Measurements from ENCODE around the gene SNX3.
"Not testable (repeated sequence)": the region's sequence is repeated elsewhere in the genome, so short reads cannot be mapped to it uniquely, and the experiment has no call there.

SNX3 gene

DNA sequence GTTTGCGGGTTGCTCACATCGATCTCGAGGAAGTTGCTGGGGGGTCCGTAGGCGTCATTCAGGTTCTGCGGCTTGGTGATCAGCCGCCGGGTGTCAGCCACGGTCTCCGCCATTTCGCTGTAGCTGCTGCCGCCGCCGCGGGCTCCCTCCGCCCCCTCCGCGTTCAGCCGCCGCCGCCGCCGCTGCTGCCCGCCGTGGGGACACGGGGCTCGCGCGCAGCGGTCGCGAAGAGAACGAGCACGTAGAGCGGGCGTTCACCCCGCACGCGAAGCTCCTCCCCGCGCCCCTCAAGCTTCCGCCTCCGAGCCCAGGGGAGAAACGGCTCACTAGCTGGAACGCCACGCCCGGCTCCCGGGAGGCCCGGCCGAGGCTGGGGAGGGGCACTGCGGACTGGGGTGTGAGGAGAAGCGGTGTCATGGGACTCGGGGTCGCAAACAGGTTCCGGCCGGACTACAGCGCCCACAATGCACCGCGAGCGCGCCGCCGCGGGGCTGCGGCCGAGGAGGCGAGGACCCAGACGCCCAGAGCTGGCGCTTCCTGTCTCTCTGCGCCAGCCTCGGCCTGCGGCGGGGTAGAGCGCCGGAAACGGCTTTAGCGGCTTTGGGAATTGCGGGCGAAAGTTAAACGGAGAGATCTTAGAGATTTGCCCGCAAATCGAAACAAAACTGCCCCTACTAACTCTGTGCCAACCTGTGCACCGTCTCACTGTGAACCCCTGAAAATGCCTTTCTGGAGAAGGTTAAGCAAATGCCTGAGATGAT lies at the start of gene SNX3:
SNX3 (minus strand) TSS at position 232 of the 761 bp plus-strand sequence; CDS start at position 113, 119 bp downstream.
- DNase-seq, result peak; percentile 95

DNA sequence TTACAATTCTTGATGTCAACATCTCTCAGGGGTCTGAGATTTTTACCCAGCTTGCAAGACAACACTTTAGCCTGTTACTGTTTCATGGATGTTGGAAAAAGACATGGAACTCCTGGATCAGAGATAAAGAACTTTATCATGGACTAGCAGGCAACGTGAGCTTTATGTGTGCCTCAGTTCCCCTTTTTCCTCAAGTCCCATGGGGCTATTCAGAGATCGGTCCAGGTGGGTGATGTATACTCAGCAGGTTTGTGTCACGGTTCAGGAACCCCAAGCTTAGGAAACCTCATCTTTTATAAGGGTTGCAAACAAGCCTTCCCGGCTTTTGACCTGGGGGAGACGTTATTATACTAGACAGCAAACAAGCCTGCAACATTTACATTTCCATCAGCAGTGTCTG lies 49.0 kb upstream of the SNX3 start:
- DNase-seq, result no peak

DNA sequence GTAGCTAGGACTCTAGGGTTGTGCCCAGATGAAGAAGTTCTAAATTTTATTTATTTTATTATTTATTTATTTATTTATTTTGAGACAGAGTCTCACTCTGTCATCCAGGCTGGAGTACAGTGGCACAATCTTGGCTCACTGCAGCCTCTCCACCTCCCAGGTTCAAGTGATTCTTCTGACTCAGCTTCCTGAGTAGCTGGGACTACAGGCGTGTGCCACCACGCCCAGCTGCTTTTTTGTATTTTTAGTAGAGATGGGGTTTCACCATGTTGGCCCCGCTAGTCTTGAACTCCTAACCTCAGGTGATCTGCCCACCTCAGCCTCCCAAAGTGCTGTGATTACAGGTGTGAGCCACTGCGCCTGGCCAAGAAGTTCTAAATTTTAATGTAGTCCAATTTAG lies 47.8 kb upstream of the SNX3 start:
- DNase-seq, result peak; percentile 17

DNA sequence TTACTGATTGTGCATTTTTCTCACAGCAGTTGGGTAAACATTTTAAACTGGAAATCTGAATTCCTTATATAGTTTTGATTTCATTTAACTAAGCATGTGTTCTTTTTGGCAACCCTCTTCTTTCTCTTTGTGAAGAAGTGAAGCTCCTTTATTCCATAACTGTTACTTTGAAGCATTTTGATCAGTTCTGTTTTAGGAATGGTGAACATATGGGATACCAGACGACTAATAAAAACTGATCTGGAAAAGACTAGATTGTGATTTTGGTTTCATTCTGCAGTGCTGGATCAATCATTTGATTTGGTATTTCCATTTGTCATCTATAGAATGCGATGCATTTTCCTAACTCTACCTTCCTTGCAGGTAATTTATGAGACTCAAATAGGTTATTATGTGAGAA lies 43.8 kb upstream of the SNX3 start:
- no peak for DNase-seq

DNA sequence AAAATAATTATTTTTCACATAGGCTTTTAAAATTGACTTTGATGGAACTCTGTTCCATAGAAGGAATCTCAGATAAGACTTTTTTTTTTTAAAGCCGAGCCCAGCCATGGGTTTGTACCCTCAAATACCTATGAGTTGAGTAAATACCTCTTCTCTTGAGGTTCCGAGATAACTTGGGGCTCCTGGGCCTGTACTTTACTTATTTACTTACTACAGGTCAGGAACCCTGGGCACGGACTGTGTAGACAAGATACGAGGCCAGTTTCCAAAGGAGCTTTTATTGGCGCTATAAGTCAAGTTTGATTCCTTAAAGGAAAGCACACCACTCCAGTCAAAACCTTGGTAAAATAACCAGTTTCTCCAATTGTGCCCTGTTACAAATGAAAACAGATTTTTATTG lies 41.5 kb upstream of the SNX3 start:
- no peak for DNase-seq

DNA sequence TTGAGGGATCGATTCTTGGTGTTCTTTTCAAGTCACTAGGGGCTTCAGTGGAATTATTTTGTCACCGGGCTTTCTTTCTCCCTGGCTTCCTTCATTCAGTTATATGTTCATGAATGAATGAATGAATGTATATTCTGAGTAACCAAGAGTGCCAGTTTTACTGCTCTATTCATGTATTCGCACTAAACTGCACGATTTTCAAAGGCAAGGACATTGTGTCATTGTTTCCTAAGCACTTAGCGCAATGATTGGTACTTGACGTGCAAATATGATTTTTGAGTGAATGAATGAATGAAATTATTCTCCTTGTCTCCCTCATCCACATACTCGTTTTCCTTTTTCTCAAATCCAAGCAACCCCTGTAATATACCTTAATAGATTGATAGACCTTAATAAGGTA lies 34.8 kb upstream of the SNX3 start:
- DNase-seq, result no peak

DNA sequence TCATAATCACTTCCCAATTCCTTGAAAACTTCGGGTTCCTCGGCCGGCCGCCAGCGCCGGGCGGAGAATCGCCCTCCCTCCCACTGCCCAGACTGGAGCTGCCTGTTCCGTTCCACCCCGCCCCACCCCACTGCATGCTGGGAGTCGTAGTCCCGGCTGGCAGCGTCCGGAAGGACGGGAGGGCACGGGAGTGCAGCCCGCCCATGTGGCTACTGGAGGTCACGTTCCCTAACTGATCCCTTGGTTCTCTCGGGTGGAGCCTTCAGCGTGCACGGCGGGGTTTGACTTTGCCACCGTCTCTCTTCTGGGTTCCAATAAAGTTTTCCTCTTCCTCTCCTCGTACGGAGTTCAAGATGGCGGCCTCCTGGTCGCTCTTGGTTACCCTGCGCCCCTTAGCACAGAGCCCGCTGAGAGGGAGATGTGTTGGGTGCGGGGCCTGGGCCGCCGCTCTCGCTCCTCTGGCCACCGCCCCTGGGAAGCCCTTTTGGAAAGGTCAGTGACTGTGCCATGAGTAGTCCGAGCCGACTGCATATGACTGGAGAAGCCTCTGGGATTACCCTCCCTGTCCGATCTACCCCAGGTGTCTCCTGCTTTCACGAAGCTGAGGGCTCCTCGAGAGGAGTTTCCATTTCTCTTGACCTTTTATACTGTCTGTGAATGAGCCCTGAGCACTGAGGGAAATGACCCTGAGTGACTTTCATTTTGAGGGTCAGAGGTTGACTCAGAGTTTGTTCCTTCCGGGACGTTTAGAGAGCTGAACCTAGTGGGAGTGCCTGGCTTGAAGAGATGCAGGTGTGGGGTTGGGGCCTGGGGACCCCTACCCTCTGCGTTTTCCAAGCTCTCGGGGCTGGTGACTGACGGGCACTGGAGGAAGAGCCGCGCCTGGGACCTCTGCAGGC lies 34.1 kb upstream of the SNX3 start, which contains the start of gene AFG1L:
AFG1L (plus strand) TSS at position 328 of the 899 bp plus-strand sequence; CDS start at position 354, 26 bp downstream.
- DNase-seq, result peak; percentile 91

DNA sequence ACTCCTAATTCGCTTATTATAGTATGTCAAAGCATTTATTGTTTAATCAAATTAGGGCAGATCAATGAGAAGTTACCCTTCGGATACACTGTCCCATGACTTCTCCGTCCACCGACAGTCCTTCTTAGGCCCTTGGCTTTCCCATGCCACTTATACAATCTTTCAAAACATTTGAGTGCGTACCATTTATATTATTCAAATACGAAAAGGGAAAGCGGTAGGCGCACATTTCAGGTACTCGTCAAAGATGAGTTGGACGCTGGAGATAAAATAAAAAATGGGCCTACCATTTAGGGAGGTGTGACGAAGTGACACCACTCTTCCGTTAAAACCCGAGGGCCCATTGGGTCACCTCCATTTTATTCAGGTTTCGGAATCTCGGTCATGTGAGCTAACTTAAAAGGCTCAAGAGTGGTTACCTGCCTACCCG lies 33.5 kb upstream of the SNX3 start:
- no peak for DNase-seq

DNA sequence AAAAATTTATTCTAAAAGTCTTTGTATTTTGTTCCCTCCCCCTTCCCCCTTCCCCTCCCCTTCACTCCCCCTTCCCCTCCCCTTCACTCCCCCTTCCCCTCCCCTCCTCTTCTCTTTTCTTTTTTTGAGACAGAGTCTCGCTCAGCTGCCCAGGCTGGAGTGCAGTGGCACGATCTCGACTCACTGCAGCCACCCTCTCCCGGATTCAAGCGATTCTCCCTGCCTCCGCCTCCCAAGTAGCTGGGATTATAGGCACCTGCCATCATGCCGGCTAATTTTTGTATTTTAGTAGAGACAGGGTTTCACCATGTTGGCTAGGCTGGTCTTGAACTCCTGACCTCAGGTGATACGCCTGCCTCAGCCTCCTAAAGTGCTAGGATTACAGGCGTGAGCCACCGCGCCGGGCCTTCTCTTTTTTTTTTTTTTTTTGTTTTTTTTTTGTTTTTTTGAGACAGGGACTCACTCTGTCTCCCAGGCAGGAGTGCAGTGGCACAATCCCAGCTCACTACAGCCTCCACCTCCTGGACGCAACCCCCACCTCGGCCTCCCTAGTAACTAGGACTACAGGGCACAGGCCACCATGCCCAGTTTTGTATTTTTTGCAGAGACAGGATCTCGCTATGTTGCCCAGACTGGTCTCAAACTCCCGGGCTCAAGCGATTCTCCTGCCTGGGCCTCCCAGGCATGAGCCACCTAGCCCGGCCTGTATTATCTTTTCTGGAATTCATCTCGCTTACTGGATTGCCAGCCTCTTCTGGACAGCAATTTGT lies 32.9 kb upstream of the SNX3 start:
- no peak for DNase-seq

DNA sequence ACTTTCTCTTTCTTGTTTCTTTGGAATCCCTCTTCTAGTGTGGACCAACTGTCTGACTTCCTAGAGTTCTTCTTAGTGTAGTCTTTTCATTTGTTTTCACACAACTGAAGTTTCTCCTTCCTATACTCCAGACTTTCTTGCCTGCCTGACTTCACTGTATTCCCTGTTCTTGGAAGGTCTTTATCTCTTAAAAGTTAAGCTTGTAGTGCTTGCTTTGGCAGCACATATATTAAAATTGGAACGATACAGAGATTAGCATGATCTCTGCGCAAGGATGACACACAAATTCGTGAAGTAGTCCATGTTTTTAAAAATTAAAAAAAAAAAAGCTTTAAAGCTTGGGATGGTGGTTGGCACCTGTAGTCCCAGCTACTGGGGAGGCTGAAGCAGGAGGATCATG lies 31.7 kb upstream of the SNX3 start:
- not testable (repeated sequence) for DNase-seq

DNA sequence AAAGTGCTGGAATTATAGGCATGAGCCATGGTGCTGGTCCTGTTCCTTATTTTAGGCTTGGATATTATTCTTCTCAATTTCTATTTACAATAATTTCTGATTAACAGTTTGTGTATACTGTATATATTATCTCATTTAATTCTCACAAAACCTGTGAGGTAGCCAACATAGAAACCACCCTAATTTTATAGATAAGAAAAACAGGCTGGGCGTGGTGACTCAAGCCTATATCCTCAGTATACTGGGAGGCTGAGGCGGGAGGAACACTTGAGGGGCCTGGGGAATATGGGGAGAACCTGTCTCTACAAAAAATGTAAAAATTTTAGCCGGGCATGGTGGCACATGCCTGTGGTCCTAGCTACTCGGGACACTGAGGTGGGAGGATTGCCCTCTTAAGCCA lies 30.3 kb upstream of the SNX3 start:
- no peak for DNase-seq

DNA sequence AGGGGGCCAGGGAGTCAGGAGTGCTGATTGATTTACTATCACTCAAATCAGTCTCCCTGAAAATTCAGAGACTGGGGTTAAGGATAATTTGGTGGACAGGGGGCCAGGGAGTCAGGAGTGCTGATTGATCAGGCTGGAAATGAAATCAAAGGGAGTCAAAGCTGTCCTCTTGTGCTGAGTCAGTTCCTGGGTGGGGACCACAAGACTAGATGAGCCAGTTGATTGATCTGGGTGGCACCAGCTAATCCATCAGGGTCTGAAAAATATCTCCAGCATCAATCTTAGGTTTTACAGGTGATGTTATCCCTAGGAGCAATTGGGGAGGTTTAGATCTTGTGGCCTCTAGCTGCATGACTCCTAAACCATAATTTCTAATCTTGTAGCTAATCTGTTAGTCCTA lies 27.9 kb upstream of the SNX3 start:
- DNase-seq, result peak; percentile 25

DNA sequence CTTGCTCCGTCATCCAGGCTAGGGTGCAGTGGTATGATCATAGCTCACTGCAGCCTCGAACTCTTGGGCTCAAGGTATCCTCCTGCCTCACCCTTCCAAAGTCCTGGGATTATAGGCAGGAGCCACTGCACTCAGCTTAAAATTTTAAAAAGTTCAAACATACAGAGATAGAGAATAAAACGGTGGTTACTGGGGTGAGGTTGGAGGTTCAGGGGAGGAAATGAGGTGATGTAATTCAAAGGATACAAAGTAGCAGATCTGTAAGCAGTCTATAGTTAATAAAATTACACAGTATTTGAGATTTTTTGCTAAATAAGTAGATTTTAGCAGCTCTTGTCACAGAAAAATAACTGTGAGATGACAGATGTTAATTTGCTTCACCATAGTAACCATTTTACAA lies 26.5 kb upstream of the SNX3 start:
- DNase-seq, result no peak

DNA sequence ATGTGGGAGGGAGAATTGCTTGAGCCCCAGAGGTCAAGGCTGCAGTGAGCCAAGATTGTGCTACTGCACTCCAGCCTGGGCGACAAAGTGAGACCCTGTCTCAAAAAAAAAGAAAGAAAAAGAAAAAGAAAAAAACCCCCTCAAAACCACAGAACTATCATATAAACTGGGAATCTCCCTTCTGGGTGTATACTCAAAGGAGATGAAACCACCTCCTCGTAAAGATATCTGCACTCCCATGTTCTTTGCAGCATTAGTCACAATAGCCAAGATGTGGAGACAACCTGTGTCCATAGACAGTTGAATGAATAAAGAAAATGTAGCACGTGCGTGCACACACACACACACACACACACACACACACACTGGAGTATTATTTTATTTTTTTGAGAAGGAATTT lies 25.5 kb upstream of the SNX3 start:
- DNase-seq, result no peak

DNA sequence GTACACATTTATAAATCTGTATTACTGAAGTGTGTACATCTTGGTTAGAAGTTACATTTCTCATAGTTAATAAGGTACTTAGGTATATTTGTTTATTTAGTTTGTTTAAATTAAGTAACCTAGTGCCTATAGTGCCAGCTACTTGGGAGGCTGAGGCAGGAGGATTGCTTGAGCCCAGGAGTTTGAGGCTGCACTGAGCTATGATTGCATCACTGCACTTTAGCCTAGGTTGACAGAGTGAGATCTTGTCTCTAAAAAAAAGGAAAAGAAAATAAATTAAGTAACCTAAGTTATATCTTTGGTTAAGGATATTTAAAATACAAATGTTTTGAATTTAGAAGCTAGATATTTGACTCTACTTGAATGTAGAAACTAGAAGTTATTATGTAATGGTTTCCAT lies 24.5 kb upstream of the SNX3 start:
- DNase-seq, result no peak

DNA sequence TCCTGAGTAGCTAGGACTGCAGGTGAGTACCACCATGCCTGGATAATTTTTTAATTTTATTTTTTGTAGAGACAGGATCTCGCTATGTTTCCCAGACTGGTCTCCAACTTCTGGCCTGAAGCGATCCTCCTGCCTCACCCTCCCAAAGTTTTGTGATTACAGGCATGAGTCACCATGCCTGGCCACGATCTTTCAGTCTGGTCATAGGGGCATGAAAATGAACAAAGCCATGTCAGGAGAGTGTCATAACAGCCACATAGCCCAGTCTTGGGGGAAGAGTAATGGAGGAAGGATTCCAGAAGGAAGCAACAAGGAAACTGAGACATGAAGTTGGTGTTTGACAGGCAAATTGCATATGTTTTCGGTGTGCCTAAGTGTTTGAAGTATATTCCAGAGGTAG lies 17.0 kb upstream of the SNX3 start:
- DNase-seq, result no peak

DNA sequence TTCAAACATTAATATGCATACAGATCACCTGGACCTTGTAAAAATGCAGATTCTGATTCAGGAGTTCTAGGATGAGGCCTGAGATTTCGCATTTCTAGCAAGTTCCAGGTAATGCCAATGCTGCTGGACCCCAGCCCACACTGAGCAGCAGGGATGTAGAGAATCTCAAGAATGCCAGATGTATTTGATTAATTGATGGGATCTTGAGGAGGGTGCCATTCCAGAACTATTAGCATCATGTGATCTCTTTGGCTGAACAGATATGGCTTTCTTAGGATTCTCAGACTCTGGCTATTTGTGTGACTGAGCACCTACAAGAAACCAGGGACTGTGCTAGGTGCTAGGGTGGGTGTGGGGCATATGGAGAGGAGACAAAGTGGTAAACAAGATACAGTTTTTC lies 16.5 kb upstream of the SNX3 start:
- DNase-seq, result no peak

DNA sequence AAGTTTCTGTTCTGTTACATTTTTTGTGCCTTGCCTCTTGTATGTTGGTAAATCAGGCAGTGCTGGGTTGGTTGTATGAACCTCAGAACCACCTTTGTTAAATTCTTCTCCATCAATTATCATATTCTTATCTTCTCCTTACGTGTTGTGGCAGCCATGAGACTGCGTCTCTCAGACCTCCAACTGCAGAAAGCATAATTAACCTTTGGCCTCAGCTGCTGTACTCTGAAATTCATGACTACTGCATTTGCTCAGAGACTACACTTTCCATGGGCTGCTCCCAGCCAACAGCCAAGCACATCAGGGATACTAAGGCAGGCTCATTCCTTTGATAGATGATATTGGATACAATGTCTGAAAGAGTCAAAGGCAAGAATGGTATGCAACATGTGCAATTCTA lies 15.1 kb upstream of the SNX3 start:
- no peak for DNase-seq

DNA sequence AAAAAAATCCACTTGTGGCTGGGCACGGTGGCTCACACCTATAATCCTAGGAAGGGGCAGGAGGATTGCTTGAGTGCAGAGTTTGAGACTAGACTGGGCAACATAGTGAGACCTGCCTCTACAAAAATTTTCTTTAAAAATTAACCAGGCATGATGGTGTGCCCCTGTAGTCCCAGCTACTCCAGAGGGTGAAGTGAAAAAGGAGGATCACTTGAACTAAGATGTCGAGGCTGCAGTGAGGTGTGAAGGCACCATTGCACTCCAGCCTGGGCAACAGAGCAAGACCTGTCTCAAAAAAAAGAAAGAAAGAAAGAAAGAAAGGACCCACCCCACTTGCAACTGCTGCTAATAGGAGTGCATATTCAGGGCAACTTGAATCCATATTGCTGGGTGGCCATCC lies 13.7 kb upstream of the SNX3 start:
- no peak for DNase-seq

DNA sequence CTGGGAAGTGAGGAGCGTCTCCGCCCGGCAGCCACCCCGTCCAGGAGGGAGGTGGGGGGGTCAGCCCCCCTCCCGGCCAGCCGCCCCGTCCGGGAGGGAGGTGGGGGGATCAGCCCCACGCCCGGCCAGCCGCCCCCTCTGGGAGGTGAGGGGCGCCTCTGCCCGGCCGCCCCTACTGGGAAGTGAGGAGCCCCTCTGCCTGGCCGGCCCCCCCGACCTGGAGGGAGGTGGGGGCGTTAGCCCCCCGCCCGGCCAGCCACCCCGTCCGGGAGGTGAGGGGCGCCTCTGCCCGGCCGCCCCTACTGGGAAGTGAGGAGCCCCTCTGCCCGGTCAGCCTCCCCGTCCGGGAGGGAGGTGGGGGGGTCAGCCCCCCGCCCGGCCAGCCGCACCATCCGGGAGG lies 9.1 kb upstream of the SNX3 start:
- DNase-seq, result not testable (repeated sequence)

DNA sequence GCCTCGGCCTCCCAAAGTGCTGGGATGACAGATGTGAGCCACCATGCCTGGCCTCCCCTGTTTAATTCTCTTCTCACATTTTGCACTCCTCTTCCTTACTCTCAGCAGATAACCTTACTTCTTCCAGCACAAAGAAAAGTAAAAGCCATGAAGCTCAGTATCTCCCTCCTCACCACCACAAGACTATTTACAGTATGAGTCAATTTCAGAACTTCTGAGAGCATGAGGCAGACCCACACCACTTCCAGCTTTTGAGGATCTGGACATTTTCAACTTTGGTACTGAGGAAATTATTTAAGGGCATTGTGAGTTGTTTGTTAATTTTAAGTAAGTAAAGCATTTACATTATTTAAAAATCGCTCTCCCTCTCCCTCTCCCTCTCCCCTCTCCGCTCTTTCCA lies 8.0 kb upstream of the SNX3 start:
- no peak for DNase-seq

DNA sequence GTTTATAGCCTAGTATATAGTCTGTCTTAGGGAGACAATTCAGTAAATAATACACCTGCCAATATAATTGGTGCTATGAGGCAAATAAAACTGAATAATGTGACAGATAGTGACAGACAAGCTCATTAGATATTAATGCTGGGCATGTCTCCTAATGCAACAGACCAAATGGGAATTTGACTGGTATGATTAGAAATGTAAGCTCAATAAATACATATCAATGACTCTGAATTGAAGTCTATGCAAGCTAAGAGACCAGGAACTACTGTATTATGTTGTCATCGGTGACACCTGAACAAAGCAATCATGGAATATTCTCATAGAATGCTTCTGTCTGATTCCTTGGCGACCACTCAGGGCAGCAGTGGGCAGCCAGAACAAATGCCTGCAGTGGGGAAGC lies 2.5 kb upstream of the SNX3 start:
- DNase-seq, result no peak

DNA sequence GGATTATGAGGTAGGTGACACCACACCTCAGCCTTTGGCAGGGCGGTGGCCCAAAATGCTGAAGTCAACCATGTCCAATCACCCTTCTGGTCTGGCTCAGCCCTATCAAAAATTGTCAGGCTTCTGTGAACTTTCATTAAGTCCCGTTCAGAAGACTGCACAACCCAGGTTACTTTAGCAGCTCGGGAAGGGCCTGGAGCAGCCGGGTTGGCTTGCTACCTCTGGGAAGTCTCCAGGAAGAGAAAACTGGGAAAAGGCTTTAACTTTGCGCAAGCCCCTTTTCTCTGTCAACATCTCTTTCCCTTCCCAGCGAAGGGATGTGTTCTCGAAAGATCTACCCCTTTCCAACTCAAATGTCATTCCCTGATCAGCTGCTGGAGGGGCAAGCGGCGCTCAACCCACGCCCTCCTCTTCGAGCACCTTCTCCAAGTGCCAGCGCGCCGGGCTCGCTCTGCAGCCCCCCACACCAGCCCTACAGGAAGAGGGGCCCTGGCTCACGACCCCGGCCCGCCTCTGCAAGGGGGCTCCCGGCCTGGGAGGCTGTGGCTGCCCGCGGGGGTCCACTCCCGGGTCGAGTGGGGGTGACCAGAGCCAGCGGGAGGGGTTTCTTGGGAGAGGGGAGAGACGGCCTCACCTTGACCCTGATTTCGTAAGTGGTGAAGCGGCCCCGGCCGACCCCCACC lies 573 bp downstream of the SNX3 start:
- peak; percentile 38 for DNase-seq

All from activated CD4-positive, alpha-beta T cell treated with anti-CD3 and anti-CD28 coated beads, Interleukin-2, Interleukin-6, amounts not matched to agents 100 ng/mL and 50 ng/mL, durations not matched to agents 16 hours and 8 hours (primary cell).